ENCODE results near the gene FNDC11. TPM values are rescaled to one million over a fixed set of nuclear protein-coding genes. Genes with fewer than 3 reads are reported as not detected.

The FNDC11 gene
- total and polyA plus RNA-seq, 2 of the 13 experiments (the other 11 are each of a cell fraction or from before 2014, with no cell fraction given): 0.07 TPM; not detected in 1

DNA sequence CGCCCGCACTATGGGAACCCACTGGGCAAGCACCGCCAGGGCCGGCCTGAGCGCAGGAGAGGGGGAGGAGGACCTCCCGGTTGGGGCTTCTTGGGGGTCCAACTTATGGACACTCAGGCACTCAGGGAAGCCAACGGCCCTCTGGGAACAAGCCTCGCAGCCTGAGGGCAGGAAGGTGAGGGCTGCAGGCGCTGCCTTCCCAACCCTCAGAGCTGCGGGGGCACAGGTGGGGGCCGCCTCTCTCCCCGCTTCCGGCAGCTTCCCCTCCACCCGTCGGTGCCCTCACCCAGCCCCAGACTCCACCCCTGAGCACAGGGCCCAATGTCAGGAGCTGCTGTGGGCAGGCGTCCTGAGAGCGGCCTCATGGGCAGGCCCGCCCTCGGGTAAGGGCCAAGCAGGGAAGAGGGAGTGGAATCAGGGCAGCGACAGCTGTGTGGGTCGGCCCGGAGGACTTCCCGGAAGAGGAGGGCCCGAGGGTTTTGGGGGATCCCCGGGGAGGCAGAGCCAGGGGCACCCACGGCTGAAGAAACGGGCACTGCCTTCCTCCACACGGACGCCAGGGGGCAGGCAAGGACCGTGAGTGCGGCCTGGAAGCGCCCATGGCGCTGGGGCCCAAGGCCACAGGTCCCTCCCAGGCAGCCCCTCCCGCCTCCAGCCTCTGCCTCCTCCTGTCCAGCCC lies 16.3 kb upstream of the FNDC11 start (continued):
- TF ChIP-seq ZNF614 (CRISPR knock-in tag; IDR thresholded peaks at IDR 0.05; ENCODE audit: borderline replicate concordance): 0 out of 2 replicates have a peak, but pooled peaks have one; percentile 71
- peak; percentile 96 for TF ChIP-seq ZNF230 (CRISPR knock-in tag; IDR thresholded peaks at IDR 0.05)
- TF ChIP-seq ZNF713 (CRISPR knock-in tag; IDR thresholded peaks at IDR 0.05): no peak
- TF ChIP-seq, protein P1, sequence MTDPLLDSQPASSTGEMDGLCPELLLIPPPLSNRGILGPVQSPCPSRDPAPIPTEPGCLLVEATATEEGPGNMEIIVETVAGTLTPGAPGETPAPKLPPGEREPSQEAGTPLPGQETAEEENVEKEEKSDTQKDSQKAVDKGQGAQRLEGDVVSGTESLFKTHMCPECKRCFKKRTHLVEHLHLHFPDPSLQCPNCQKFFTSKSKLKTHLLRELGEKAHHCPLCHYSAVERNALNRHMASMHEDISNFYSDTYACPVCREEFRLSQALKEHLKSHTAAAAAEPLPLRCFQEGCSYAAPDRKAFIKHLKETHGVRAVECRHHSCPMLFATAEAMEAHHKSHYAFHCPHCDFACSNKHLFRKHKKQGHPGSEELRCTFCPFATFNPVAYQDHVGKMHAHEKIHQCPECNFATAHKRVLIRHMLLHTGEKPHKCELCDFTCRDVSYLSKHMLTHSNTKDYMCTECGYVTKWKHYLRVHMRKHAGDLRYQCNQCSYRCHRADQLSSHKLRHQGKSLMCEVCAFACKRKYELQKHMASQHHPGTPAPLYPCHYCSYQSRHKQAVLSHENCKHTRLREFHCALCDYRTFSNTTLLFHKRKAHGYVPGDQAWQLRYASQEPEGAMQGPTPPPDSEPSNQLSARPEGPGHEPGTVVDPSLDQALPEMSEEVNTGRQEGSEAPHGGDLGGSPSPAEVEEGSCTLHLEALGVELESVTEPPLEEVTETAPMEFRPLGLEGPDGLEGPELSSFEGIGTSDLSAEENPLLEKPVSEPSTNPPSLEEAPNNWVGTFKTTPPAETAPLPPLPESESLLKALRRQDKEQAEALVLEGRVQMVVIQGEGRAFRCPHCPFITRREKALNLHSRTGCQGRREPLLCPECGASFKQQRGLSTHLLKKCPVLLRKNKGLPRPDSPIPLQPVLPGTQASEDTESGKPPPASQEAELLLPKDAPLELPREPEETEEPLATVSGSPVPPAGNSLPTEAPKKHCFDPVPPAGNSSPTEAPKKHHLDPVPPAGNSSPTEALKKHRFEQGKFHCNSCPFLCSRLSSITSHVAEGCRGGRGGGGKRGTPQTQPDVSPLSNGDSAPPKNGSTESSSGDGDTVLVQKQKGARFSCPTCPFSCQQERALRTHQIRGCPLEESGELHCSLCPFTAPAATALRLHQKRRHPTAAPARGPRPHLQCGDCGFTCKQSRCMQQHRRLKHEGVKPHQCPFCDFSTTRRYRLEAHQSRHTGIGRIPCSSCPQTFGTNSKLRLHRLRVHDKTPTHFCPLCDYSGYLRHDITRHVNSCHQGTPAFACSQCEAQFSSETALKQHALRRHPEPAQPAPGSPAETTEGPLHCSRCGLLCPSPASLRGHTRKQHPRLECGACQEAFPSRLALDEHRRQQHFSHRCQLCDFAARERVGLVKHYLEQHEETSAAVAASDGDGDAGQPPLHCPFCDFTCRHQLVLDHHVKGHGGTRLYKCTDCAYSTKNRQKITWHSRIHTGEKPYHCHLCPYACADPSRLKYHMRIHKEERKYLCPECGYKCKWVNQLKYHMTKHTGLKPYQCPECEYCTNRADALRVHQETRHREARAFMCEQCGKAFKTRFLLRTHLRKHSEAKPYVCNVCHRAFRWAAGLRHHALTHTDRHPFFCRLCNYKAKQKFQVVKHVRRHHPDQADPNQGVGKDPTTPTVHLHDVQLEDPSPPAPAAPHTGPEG (CRISPR knock-in tag; IDR thresholded peaks at IDR 0.05): peak; percentile 87
- TF ChIP-seq SP140L (CRISPR knock-in tag; IDR thresholded peaks at IDR 0.05; ENCODE audit: borderline replicate concordance): 0 out of 2 replicates have a peak, but pooled peaks have one; percentile 29
- TF ChIP-seq, protein P2, sequence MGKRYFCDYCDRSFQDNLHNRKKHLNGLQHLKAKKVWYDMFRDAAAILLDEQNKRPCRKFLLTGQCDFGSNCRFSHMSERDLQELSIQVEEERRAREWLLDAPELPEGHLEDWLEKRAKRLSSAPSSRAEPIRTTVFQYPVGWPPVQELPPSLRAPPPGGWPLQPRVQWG (CRISPR knock-in tag; IDR thresholded peaks at IDR 0.05; ENCODE audit: borderline replicate concordance, low read depth): no peak
- TF ChIP-seq GPN1 (CRISPR knock-in tag; IDR thresholded peaks at IDR 0.05; ENCODE audit: borderline replicate concordance): no peak; the same call in 1 of the 2 replicates
- TF ChIP-seq ZNF720 (CRISPR knock-in tag; IDR thresholded peaks at IDR 0.05): no peak
- TF ChIP-seq, protein P3, sequence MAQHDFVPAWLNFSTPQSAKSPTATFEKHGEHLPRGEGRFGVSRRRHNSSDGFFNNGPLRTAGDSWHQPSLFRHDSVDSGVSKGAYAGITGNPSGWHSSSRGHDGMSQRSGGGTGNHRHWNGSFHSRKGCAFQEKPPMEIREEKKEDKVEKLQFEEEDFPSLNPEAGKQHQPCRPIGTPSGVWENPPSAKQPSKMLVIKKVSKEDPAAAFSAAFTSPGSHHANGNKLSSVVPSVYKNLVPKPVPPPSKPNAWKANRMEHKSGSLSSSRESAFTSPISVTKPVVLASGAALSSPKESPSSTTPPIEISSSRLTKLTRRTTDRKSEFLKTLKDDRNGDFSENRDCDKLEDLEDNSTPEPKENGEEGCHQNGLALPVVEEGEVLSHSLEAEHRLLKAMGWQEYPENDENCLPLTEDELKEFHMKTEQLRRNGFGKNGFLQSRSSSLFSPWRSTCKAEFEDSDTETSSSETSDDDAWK (CRISPR knock-in tag; IDR thresholded peaks at IDR 0.05): no peak
- TF ChIP-seq ZNF878 (CRISPR knock-in tag; IDR thresholded peaks at IDR 0.05): no peak; the same call in 1 of the 2 replicates
- peak; percentile 38; the same call in 1 of the 2 replicates for TF ChIP-seq NCOR1 (IDR thresholded peaks at IDR 0.05; ENCODE audit: borderline replicate concordance, low read length)
- TF ChIP-seq, protein P4, sequence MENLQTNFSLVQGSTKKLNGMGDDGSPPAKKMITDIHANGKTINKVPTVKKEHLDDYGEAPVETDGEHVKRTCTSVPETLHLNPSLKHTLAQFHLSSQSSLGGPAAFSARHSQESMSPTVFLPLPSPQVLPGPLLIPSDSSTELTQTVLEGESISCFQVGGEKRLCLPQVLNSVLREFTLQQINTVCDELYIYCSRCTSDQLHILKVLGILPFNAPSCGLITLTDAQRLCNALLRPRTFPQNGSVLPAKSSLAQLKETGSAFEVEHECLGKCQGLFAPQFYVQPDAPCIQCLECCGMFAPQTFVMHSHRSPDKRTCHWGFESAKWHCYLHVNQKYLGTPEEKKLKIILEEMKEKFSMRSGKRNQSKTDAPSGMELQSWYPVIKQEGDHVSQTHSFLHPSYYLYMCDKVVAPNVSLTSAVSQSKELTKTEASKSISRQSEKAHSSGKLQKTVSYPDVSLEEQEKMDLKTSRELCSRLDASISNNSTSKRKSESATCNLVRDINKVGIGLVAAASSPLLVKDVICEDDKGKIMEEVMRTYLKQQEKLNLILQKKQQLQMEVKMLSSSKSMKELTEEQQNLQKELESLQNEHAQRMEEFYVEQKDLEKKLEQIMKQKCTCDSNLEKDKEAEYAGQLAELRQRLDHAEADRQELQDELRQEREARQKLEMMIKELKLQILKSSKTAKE (CRISPR knock-in tag; IDR thresholded peaks at IDR 0.05; ENCODE audit: borderline replicate concordance): no peak
- no peak for TF ChIP-seq ZNF33A (CRISPR knock-in tag; IDR thresholded peaks at IDR 0.05; ENCODE audit: borderline replicate concordance)
- no peak for TF ChIP-seq ZC3H13 (CRISPR knock-in tag; IDR thresholded peaks at IDR 0.05)
- no peak for TF ChIP-seq SMARCC2 (IDR thresholded peaks at IDR 0.05)
- TF ChIP-seq ZNF12 (CRISPR knock-in tag; IDR thresholded peaks at IDR 0.05): no peak
- TF ChIP-seq, protein P5, sequence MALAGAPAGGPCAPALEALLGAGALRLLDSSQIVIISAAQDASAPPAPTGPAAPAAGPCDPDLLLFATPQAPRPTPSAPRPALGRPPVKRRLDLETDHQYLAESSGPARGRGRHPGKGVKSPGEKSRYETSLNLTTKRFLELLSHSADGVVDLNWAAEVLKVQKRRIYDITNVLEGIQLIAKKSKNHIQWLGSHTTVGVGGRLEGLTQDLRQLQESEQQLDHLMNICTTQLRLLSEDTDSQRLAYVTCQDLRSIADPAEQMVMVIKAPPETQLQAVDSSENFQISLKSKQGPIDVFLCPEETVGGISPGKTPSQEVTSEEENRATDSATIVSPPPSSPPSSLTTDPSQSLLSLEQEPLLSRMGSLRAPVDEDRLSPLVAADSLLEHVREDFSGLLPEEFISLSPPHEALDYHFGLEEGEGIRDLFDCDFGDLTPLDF (CRISPR knock-in tag; IDR thresholded peaks at IDR 0.05): peak; percentile 61; the same call in 1 of the 2 replicates
- TF ChIP-seq ZNF121 (CRISPR knock-in tag; IDR thresholded peaks at IDR 0.05): no peak; the same call in 1 of the 2 replicates

Data from HepG2 (cell line).